Stimulated activated CD4-positive, alpha-beta T cell treated with anti-CD3 and anti-CD28 coated beads, TNF-alpha, amount 100 ng/mL, for 4 hours (primary cell): ENCODE data around the gene MCUB.
A peak's percentile ranks its signal among the peaks of the same experiment; 100 is the strongest.
"Not testable (repeated sequence)": the region's sequence is repeated elsewhere in the genome, so short reads cannot be mapped to it uniquely, and the experiment has no call there.

Experiments
- DNase-seq, 3 experiments: peaks; one replicate each; pipeline ENCODE4 v3.0.0-alpha.2; 2020; ENCODE audit warnings: low read depth in 3 of 3

The MCUB gene

GRCh38 chr4:109559983-109560686, at the start of gene MCUB:
Gene MCUB, plus strand, starts transcription at chr4:109560246. Its CDS starts 92 bp downstream, at chr4:109560338.
- DNase-seq = peak; percentile 68 to 84 (median 83)

GRCh38 chr4:109510687-109511086, 49.4 kb upstream of the MCUB start:
- DNase-seq = no peak

- DNase-seq = no peak
Measured at GRCh38 chr4:109511414-109511813, 48.6 kb upstream of the MCUB start.

- DNase-seq = not testable (repeated sequence)
Measured at GRCh38 chr4:109513368-109513767, 46.7 kb upstream of the MCUB start.

- DNase-seq = no peak
Measured at GRCh38 chr4:109532182-109532581, 27.9 kb upstream of the MCUB start.

- no peak for DNase-seq
Measured at GRCh38 chr4:109545401-109545800, 14.6 kb upstream of the MCUB start.

GRCh38 chr4:109547394-109547793, 12.7 kb upstream of the MCUB start:
- no peak for DNase-seq

GRCh38 chr4:109548655-109549054, 11.4 kb upstream of the MCUB start:
- no peak for DNase-seq

- DNase-seq = no peak
Measured at GRCh38 chr4:109552237-109552636, 7.8 kb upstream of the MCUB start.

- no peak for DNase-seq
Measured at GRCh38 chr4:109553130-109553529, 6.9 kb upstream of the MCUB start.

- DNase-seq = no peak
Measured at GRCh38 chr4:109554971-109555370, 5.1 kb upstream of the MCUB start.

- DNase-seq = no peak
Measured at GRCh38 chr4:109557433-109557832, 2.6 kb upstream of the MCUB start.

- DNase-seq = not testable (repeated sequence)
Measured at GRCh38 chr4:109558095-109558494, 2.0 kb upstream of the MCUB start.

GRCh38 chr4:109559625-109559982, 442 bp upstream of the MCUB start:
- peak in 2 of 3 experiments; percentile 9 to 42 for DNase-seq

GRCh38 chr4:109560687-109561461, 828 bp downstream of the MCUB start:
- peak; percentile 23 to 37 (median 32) for DNase-seq

- DNase-seq = no peak
Measured at GRCh38 chr4:109562457-109563239, 2.6 kb downstream of the MCUB start.

- DNase-seq = no peak
Measured at GRCh38 chr4:109571494-109571893, 11.4 kb downstream of the MCUB start.

- DNase-seq = no peak
Measured at GRCh38 chr4:109572154-109572553, 12.1 kb downstream of the MCUB start.

- DNase-seq = no peak
Measured at GRCh38 chr4:109574443-109574850, 14.4 kb downstream of the MCUB start.

- DNase-seq = no peak
Measured at GRCh38 chr4:109574931-109575804, 15.1 kb downstream of the MCUB start.

GRCh38 chr4:109576462-109576861, 16.4 kb downstream of the MCUB start:
- no peak for DNase-seq
